M059J (cell line): ENCODE results near the gene YY1AP1. TPM values are rescaled to one million over a fixed set of nuclear protein-coding genes. Genes with fewer than 3 reads are reported as not detected.
"Not testable (repeated sequence)": the region's sequence is repeated elsewhere in the genome, so short reads cannot be mapped to it uniquely, and the experiment has no call there.

Source experiments
- DNase-seq: peaks from one replicate; pipeline ENCODE4 v3.0.0-alpha.2; 2012; ENCODE audit warnings: low read depth
- total RNA-seq: library from RNA; depleted of rRNA; stranded (reverse); fragments of >200 nt; shearing (Covaris generic); gene quantifications from 2 replicates; pipeline ENCODE4 v1.2.3, GENCODE V29; 2014; rRNA removed

The YY1AP1 gene
- 61.5 and 63.1 TPM in 2 replicates for total RNA-seq

- peak; percentile 87 for DNase-seq
These were observed at the start of gene YY1AP1 for GRCh38 chr1:155688324-155689080. YY1AP1 (minus strand) TSS chr1:155688774; CDS start chr1:155680436, 8,338 bp downstream.

- peak; percentile 57 for DNase-seq
These were observed 40.7 kb upstream of the YY1AP1 start for GRCh38 chr1:155729031-155729898.

GRCh38 chr1:155725142-155725541, 36.6 kb upstream of the YY1AP1 start:
- no peak for DNase-seq

- no peak for DNase-seq
These were observed 31.1 kb upstream of the YY1AP1 start for GRCh38 chr1:155719703-155720102.

GRCh38 chr1:155718524-155719115, 30.0 kb upstream of the YY1AP1 start:
- not testable (repeated sequence) for DNase-seq

- no peak for DNase-seq
These were observed 28.5 kb upstream of the YY1AP1 start for GRCh38 chr1:155717041-155717440.

- no peak for DNase-seq
These were observed 27.2 kb upstream of the YY1AP1 start for GRCh38 chr1:155715777-155716176.

GRCh38 chr1:155715056-155715455, 26.5 kb upstream of the YY1AP1 start:
- not testable (repeated sequence) for DNase-seq

GRCh38 chr1:155713075-155713474, 24.5 kb upstream of the YY1AP1 start:
- DNase-seq = no peak

GRCh38 chr1:155712636-155713035, 24.1 kb upstream of the YY1AP1 start:
- peak; percentile 12 for DNase-seq

- not testable (repeated sequence) for DNase-seq
These were observed 22.9 kb upstream of the YY1AP1 start for GRCh38 chr1:155711457-155711856.

GRCh38 chr1:155709391-155709790, 20.8 kb upstream of the YY1AP1 start:
- DNase-seq = no peak

GRCh38 chr1:155706139-155706538, 17.6 kb upstream of the YY1AP1 start:
- DNase-seq = peak; percentile 72

GRCh38 chr1:155704414-155704813, 15.8 kb upstream of the YY1AP1 start:
- DNase-seq = not testable (repeated sequence)

- DNase-seq = no peak
These were observed 14.6 kb upstream of the YY1AP1 start for GRCh38 chr1:155703216-155703615.

GRCh38 chr1:155701675-155702074, 13.1 kb upstream of the YY1AP1 start:
- DNase-seq = not testable (repeated sequence)

GRCh38 chr1:155699062-155699461, 10.5 kb upstream of the YY1AP1 start:
- not testable (repeated sequence) for DNase-seq

- peak; percentile 55 for DNase-seq
These were observed 9.9 kb upstream of the YY1AP1 start for GRCh38 chr1:155698382-155699038.

GRCh38 chr1:155697616-155698015, 9.0 kb upstream of the YY1AP1 start:
- DNase-seq = not testable (repeated sequence)

- DNase-seq = no peak
These were observed 8.5 kb upstream of the YY1AP1 start for GRCh38 chr1:155697046-155697445.

GRCh38 chr1:155696524-155696923, 8.0 kb upstream of the YY1AP1 start:
- no peak for DNase-seq

- no peak for DNase-seq
These were observed 7.0 kb upstream of the YY1AP1 start for GRCh38 chr1:155695608-155696007.
